Hepatocyte (in vitro differentiated cells): Measurements from ENCODE around the gene CYP4F22.

Source experiments
- CTCF ChIP-seq: fragments of 200-600 bp; sonication (generic); IDR thresholded peaks from 2 replicates; pipeline ENCODE4 v1.5.1; 2016; ENCODE audit warnings: antibody characterized with exemption, mild to moderate bottlenecking; ENCODE audit not compliant: poor library complexity
- EZH2 ChIP-seq: fragments of 200-600 bp; sonication (generic); IDR thresholded peaks from 2 replicates; pipeline ENCODE4 v1.6.1; 2016; ENCODE audit warnings: antibody characterized with exemption, mild to moderate bottlenecking, borderline replicate concordance
- EZH2phosphoT487 ChIP-seq: fragments of 200-600 bp; sonication (generic); IDR thresholded peaks from one replicate; pipeline ENCODE4 v1.6.1; 2018; ENCODE audit warnings: antibody characterized with exemption, mild to moderate bottlenecking, low read depth, moderate library complexity; ENCODE audit not compliant: unreplicated experiment, severe bottlenecking

- TF ChIP-seq CTCF (no peak), EZH2phosphoT487 (no peak), EZH2 (no peak)
These were observed 41.9 kb downstream of the CYP4F22 start for GRCh38 chr19:15550273-15550672.
